ENCODE data around the gene PTPRN2.

- TF ChIP-seq CTCF (IDR thresholded peaks at IDR 0.05 in 2 of 3, conservative IDR thresholded peaks at IDR 0.05 in 1 of 3; ENCODE audit: borderline replicate concordance in 1 of 3, insufficient read depth in 1 of 3, low read depth in 2 of 3, low read length in 2 of 3) (no peak), EZH2 (IDR thresholded peaks at IDR 0.05) (no peak), POLR2A (IDR thresholded peaks at IDR 0.05; ENCODE audit: borderline replicate concordance, extremely low read depth, insufficient read depth, insufficient read length) (no peak), EGR1 (IDR thresholded peaks at IDR 0.05; ENCODE audit: low read depth) (no peak), SIN3A (IDR thresholded peaks at IDR 0.05; ENCODE audit: low read depth) (no peak), SP1 (IDR thresholded peaks at IDR 0.05; ENCODE audit: low read depth) (no peak), SRF (IDR thresholded peaks at IDR 0.05; ENCODE audit: low read depth) (no peak), POLR2AphosphoS5 (IDR thresholded peaks at IDR 0.05; ENCODE audit: low read depth, low read length) (no peak), CEBPB (IDR thresholded peaks at IDR 0.05; ENCODE audit: low read depth) (no peak), RAD21 (IDR thresholded peaks at IDR 0.05; ENCODE audit: low read depth) (no peak), FOSL1 (IDR thresholded peaks at IDR 0.05; ENCODE audit: low read depth) (no peak), ATF3 (IDR thresholded peaks at IDR 0.05) (no peak)
- TF ChIP-seq, protein P1, sequence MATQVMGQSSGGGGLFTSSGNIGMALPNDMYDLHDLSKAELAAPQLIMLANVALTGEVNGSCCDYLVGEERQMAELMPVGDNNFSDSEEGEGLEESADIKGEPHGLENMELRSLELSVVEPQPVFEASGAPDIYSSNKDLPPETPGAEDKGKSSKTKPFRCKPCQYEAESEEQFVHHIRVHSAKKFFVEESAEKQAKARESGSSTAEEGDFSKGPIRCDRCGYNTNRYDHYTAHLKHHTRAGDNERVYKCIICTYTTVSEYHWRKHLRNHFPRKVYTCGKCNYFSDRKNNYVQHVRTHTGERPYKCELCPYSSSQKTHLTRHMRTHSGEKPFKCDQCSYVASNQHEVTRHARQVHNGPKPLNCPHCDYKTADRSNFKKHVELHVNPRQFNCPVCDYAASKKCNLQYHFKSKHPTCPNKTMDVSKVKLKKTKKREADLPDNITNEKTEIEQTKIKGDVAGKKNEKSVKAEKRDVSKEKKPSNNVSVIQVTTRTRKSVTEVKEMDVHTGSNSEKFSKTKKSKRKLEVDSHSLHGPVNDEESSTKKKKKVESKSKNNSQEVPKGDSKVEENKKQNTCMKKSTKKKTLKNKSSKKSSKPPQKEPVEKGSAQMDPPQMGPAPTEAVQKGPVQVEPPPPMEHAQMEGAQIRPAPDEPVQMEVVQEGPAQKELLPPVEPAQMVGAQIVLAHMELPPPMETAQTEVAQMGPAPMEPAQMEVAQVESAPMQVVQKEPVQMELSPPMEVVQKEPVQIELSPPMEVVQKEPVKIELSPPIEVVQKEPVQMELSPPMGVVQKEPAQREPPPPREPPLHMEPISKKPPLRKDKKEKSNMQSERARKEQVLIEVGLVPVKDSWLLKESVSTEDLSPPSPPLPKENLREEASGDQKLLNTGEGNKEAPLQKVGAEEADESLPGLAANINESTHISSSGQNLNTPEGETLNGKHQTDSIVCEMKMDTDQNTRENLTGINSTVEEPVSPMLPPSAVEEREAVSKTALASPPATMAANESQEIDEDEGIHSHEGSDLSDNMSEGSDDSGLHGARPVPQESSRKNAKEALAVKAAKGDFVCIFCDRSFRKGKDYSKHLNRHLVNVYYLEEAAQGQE (IDR thresholded peaks at IDR 0.05; ENCODE audit: low read depth), result no peak
These were observed 921.0 kb downstream of the PTPRN2 start for GRCh38 chr7:157666530-157667040.
